Ectodermal cell (in vitro differentiated cells): ENCODE measurements around the gene CXCL17.

Experiments
- H3K27ac ChIP-seq: 2 replicates; pipeline ENCODE4 v1.7.0; 2013; ENCODE audit warnings: mild to moderate bottlenecking, low read depth, low read length; ENCODE audit not compliant: insufficient read depth, poor library complexity, severe bottlenecking
- H3K27me3 ChIP-seq: 2 replicates; pipeline ENCODE4 v1.7.0; 2013; ENCODE audit warnings: mild to moderate bottlenecking, low read length; ENCODE audit not compliant: insufficient read depth, control insufficient read depth, poor library complexity, severe bottlenecking
- H3K36me3 ChIP-seq: one replicate; pipeline ENCODE4 v1.7.0; 2013; ENCODE audit warnings: low read length; ENCODE audit not compliant: control insufficient read depth, insufficient read depth
- H3K4me1 ChIP-seq: one replicate; pipeline ENCODE4 v1.7.0; 2013; ENCODE audit warnings: low read length; ENCODE audit not compliant: control insufficient read depth, insufficient read depth
- H3K4me3 ChIP-seq: 2 replicates; pipeline ENCODE4 v1.7.0; 2013; ENCODE audit warnings: low read depth, low read length, control low read depth; ENCODE audit not compliant: insufficient read depth
- H3K9me3 ChIP-seq: 2 replicates; pipeline ENCODE4 v1.7.0; 2013; ENCODE audit warnings: mild to moderate bottlenecking, low read length, moderate library complexity; ENCODE audit not compliant: control insufficient read depth
- WGBS, 2 experiments: methylation state at CpG; one replicate each; pipeline ENCODE4 v1.1.7; 2013; ENCODE audit warnings: missing lambda C conversion rate in 2 of 2; 5-methylcytosine and 5-hydroxymethylcytosine counted together

The CXCL17 gene

GRCh38 chr19:42401365-42402303 is 41.1 kb downstream of the CXCL17 start:
- 0% methylated on average over 80 of the region's 80 CpGs for WGBS, 2 experiments
- no peaks in the 10 kb centered on the region for H3K27me3 ChIP-seq
- H3K4me1 ChIP-seq, result peaks cover 8% of the 10 kb centered on the region
- peak overlapping the region; percentile 66 for H3K4me3 ChIP-seq
- H3K36me3 ChIP-seq, result no peaks in the 10 kb centered on the region
- H3K9me3 ChIP-seq, result no peaks in the 10 kb centered on the region
- peak overlapping the region; percentile 69 for H3K27ac ChIP-seq

- WGBS, 2 experiments, result 86 to 96% methylated on average over 1 of the region's 1 CpG
- Histone ChIP-seq H3K27ac (no peak overlapping the region), H3K4me3 (no peak overlapping the region), H3K4me1 (peaks cover 15% of the 10 kb centered on the region), H3K36me3 (no peaks in the 10 kb centered on the region), H3K27me3 (no peaks in the 10 kb centered on the region), H3K9me3 (no peaks in the 10 kb centered on the region)
These were observed 42.3 kb downstream of the CXCL17 start for GRCh38 chr19:42400404-42400803.

- Histone ChIP-seq H3K9me3 (no peaks in the 10 kb centered on the region), H3K27ac (no peak overlapping the region), H3K27me3 (no peaks in the 10 kb centered on the region), H3K4me3 (peak overlapping the region; percentile 71), H3K36me3 (no peaks in the 10 kb centered on the region), H3K4me1 (peaks cover 20% of the 10 kb centered on the region)
- 23 to 24% methylated on average over 25 of the region's 25 CpGs for WGBS, 2 experiments
These were observed 45.2 kb downstream of the CXCL17 start for GRCh38 chr19:42397263-42398166.

DNA sequence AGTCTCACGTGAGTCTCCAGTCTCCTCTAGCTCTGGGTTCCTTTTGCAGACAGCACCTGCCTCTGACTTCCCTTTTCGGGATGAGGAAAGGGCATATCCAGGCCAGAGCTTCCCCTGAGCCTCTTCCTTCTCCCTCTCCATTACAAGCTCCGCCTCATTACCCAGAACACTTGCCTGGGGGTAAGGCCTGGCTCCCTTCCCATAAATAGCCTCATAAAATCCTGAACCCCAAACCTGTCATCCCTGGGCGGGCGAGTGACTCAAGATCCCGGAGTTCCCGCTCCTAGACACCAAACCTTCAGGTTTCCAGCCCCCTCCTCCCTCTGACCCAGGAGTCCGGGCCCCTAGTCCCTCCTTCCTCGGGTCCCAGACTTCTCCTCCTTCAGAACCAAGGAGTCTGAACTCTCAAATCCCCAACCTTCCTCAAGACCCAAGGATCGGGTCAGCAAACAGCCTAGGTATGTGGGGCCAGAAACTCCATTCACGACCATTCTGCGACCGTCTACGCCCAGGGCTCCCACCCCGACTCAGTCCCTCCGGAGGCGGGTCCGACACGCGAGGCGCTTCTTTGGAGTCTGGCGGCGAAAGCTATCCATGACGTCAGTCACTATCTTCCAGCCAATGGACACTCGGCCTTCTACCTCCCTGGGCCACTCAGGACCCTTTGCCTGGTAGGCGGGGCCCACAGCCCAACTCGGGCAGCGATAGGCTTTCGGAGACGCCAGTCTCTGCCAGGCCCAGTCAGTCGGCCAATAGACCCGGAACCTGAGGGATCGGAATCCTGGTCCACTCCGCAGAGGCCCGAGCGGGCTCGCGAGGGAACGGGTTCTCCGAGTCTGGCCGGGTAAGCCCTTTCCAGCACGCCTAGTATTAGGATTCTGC is 46.1 kb downstream of the CXCL17 start:
- WGBS, 2 experiments, result 2% methylated on average over 42 of the region's 42 CpGs
- Histone ChIP-seq H3K4me1 (peaks cover 20% of the 10 kb centered on the region), H3K36me3 (no peaks in the 10 kb centered on the region), H3K9me3 (no peaks in the 10 kb centered on the region), H3K27me3 (peaks cover 6% of the 10 kb centered on the region), H3K27ac (peak overlapping the region; percentile 65), H3K4me3 (peak overlapping the region; percentile 71)

DNA sequence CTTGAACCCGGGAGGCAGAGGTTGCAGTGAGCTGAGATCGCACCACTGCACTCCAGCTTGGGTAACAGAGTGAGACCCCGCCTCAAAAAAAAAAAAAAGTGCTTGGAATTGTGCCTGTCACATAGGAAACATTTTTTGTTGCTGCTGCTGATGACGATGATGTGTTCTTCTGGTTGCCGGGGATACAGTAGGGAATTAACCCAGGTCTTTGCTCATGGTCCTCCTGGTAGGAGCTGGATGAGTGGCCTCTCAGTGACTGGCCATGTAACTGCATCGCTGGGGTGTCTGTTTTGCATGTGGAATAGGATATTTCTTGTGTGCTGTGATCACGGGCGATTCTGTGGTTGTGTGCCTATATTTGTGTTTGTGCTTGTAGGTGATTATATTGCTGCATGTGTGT is 48.0 kb downstream of the CXCL17 start:
- Histone ChIP-seq H3K4me3 (no peak overlapping the region), H3K27ac (no peak overlapping the region)
- WGBS, 2 experiments, result 90 to 95% methylated on average over 8 of the region's 8 CpGs

GRCh38 chr19:42392165-42392564 is 50.6 kb downstream of the CXCL17 start:
- H3K27ac ChIP-seq, result no peak overlapping the region
- no peaks in the 10 kb centered on the region for H3K9me3 ChIP-seq
- no peaks in the 10 kb centered on the region for H3K36me3 ChIP-seq
- no peak overlapping the region for H3K4me3 ChIP-seq
- peaks cover 23% of the 10 kb centered on the region for H3K27me3 ChIP-seq
- WGBS, 2 experiments, result 78 to 81% methylated on average over 4 of the region's 4 CpGs
- H3K4me1 ChIP-seq, result peaks cover 12% of the 10 kb centered on the region

More for the DNA sequence above, 48.0 kb downstream of the CXCL17 start:
- peaks cover 16% of the 10 kb centered on the region for H3K27me3 ChIP-seq
- no peaks in the 10 kb centered on the region for H3K9me3 ChIP-seq
- peaks cover 16% of the 10 kb centered on the region for H3K4me1 ChIP-seq
- H3K36me3 ChIP-seq, result no peaks in the 10 kb centered on the region

- peaks cover 2% of the 10 kb centered on the region for H3K4me1 ChIP-seq
- H3K9me3 ChIP-seq, result no peaks in the 10 kb centered on the region
- H3K27ac ChIP-seq, result no peak within 1 kb of the TSS
- H3K4me3 ChIP-seq, result no peak within 1 kb of the TSS
- WGBS, 2 experiments, result 73% methylated on average over 12 of the region's 12 CpGs
- H3K36me3 ChIP-seq, result no peaks in the 10 kb centered on the region
- H3K27me3 ChIP-seq, result peaks cover 23% of the 10 kb centered on the region
These were observed 52.8 kb downstream of the CXCL17 start, which contains the start of gene CNFN for GRCh38 chr19:42389899-42390298. Gene CNFN (minus strand): TSS chr19:42390297. CDS start chr19:42389037, 1,260 bp downstream.

- Histone ChIP-seq H3K27me3 (peaks cover 23% of the 10 kb centered on the region), H3K4me1 (no peaks in the 10 kb centered on the region), H3K9me3 (no peaks in the 10 kb centered on the region), H3K4me3 (no peak overlapping the region), H3K36me3 (no peaks in the 10 kb centered on the region), H3K27ac (no peak overlapping the region)
- WGBS, 2 experiments, result 87 to 89% methylated on average over 20 of the region's 20 CpGs
These were observed 53.8 kb downstream of the CXCL17 start for GRCh38 chr19:42388851-42389489.

- H3K4me1 ChIP-seq, result no peaks in the 10 kb centered on the region
- no peaks in the 10 kb centered on the region for H3K36me3 ChIP-seq
- H3K4me3 ChIP-seq, result peak overlapping the region; percentile 47
- no peak overlapping the region for H3K27ac ChIP-seq
- 1% methylated on average over 48 of the region's 48 CpGs for WGBS, 2 experiments
- H3K27me3 ChIP-seq, result peaks cover 21% of the 10 kb centered on the region
- H3K9me3 ChIP-seq, result no peaks in the 10 kb centered on the region
These were observed 55.6 kb downstream of the CXCL17 start for GRCh38 chr19:42386974-42387707.
